ENCODE measurements around the gene GNGT1. TPM values are rescaled to one million over a fixed set of nuclear protein-coding genes. Genes with fewer than 3 reads are reported as not detected.

Gene GNGT1
- total and polyA plus RNA-seq, 2 of the 8 experiments (the other 6 are each of a cell fraction or from before 2014, with no cell fraction given): 0.26 TPM; not detected in 1

DNA sequence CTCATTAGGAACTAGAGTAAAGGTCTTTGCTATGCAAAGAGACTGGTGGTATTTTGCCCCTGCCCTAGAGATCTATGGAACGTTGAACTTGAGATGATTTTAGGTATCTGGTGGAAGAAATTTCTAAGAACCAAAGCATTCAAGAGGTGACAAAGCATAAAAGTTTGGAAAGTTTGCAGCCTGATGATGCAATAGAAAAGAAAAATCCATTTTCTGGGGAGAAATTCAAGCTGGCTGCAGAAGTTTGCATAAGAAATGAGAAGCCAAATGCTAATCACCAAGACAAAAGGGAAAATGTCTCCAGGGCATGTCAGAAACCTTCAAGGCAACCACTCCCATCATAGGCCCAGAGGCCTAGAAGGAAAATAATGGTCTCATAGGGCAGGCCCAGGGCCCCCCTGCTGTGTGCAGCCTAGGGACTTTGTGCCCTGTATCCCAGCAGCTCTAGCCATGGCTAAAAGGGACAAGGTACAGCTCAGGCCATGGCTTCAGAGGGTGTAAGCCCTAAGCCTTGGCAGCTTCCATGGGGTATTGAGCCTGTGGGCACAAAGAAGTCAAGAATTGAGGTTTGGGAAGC is 32.3 kb upstream of the GNGT1 start:
- Histone ChIP-seq H3K79me1 (ENCODE audit: low read depth, low read length) (no peaks in the 10 kb centered on the region), H4K5ac (ENCODE audit: insufficient read length, low read depth, low read length) (no peak overlapping the region), H3K18ac (ENCODE audit: extremely low read depth, low read length) (no peak overlapping the region), H2AFZ (ENCODE audit: low read length) (no peak overlapping the region), H4K20me1 (replicated peaks in 1 of 2; ENCODE audit: control insufficient read depth in 1 of 2, insufficient read depth in 2 of 2, low read length in 2 of 2) (no peaks in the 10 kb centered on the region), H3K56ac (replicated peaks; ENCODE audit: insufficient read length, low read depth, low read length) (no peak overlapping the region), H2BK15ac (ENCODE audit: low read length) (0 out of 2 replicates have a peak overlapping the region, but pooled peaks have one; percentile 41), H3K14ac (ENCODE audit: insufficient read length) (no peak overlapping the region), H4K91ac (replicated peaks; ENCODE audit: insufficient read length, low read length) (no peak overlapping the region), H3K23ac (ENCODE audit: insufficient read length) (no peak overlapping the region), H3K79me2 (ENCODE audit: control insufficient read depth in 1 of 2, insufficient read depth in 2 of 2, low read length in 2 of 2) (no peaks in the 10 kb centered on the region), H3K4ac (replicated peaks; ENCODE audit: insufficient read length, low read depth, low read length) (no peak overlapping the region), H3K27me3 (replicated peaks in 1 of 4; ENCODE audit: control insufficient read depth in 3 of 4, extremely low read depth in 1 of 4, insufficient read depth in 3 of 4, low read length in 3 of 4) (no peaks in the 10 kb centered on the region), H3K36me3 (ENCODE audit: control insufficient read depth in 2 of 4, insufficient read depth in 4 of 4, low read length in 3 of 4) (no peaks in the 10 kb centered on the region), H2AK5ac (ENCODE audit: low read depth, low read length) (0 out of 2 replicates have a peak overlapping the region, but pooled peaks have one; percentile 39), H3K4me2 (ENCODE audit: insufficient read depth in 1 of 2, low read depth in 2 of 2, low read length in 2 of 2) (no peak overlapping the region), H2BK5ac (ENCODE audit: low read depth, low read length) (no peak overlapping the region), H3K9ac (replicated peaks in 1 of 4; ENCODE audit: extremely low read depth in 1 of 4, low read depth in 3 of 4, low read length in 3 of 4) (no peak overlapping the region), H2BK120ac (replicated peaks; ENCODE audit: low read depth, low read length) (no peak overlapping the region), H4K8ac (ENCODE audit: extremely low read depth, insufficient read depth, low read length) (no peak overlapping the region), H3K27ac (ENCODE audit: low read depth, low read length) (no peak overlapping the region), H2BK20ac (ENCODE audit: low read length) (no peak overlapping the region), H3K4me1 (replicated peaks in 1 of 4; ENCODE audit: control insufficient read depth in 3 of 4, insufficient read depth in 4 of 4, low read length in 3 of 4) (no peaks in the 10 kb centered on the region), H3K23me2 (ENCODE audit: low read depth, low read length) (no peaks in the 10 kb centered on the region), H3K9me3 (ENCODE audit: insufficient read depth in 2 of 2, low read depth in 1 of 2, low read length in 1 of 2) (peaks cover 4 to 13% of the 10 kb centered on the region in 2 experiments; a peak in 2 of 4 replicates), H3K4me3 (ENCODE audit: extremely low read depth in 1 of 4, insufficient read depth in 2 of 4, low read depth in 3 of 4, low read length in 4 of 4) (no peak overlapping the region), H2BK12ac (ENCODE audit: low read depth, low read length) (peak overlapping the region; percentile 50; the same call in 1 of the 2 replicates)
- WGBS, 2 experiments (ENCODE audit: extremely low coverage in 1 of 2, insufficient coverage in 1 of 2, insufficient read length in 1 of 2, insufficient replicate concordance in 2 of 2, low coverage in 1 of 2, low lambda C conversion rate in 2 of 2, missing lambda C conversion rate in 1 of 2): 94% methylated on average over 1 of the region's 1 CpG; no CpG with 5 or more reads in 1 of the 2 experiments
- CTCF ChIA-PET (ENCODE audit: partially characterized antibody): interaction anchor here (0.7 to 0.9 kb wide), 3 partner anchors 16 to 255 kb away, joined by 3 read pairs; no protein-coding TSS in a partner anchor
- TF ChIP-seq CEBPB (IDR thresholded peaks at IDR 0.05; ENCODE audit: low read depth, low read length) (peak; percentile 74; the same call in 1 of the 2 replicates), JUND (IDR thresholded peaks at IDR 0.05; ENCODE audit: low read length) (no peak)
- peak; percentile 13 for FAIRE-seq
- POLR2A ChIA-PET (ENCODE audit: partially characterized antibody): no interaction called here
- DNase-seq (ENCODE audit: low read depth in 1 of 2, low spot score in 2 of 2): no peak
